MM.1S (cell line): ENCODE data around the gene MIEF1.

Experiments
- DNase-seq: peaks from one replicate; pipeline ENCODE4 v3.0.0-alpha.2; 2015
- H2AFZ ChIP-seq: fragments of 300-600 bp; sonication (generic); 2 replicates; pipeline ENCODE4 v1.6.0; 2016; ENCODE audit warnings: antibody characterized with exemption, low read length
- H3F3A ChIP-seq: fragments of 300-600 bp; sonication (generic); 2 replicates; pipeline ENCODE4 v1.6.1; 2016; ENCODE audit warnings: mild to moderate bottlenecking, antibody characterized with exemption, low read length, moderate library complexity, mixed read lengths; ENCODE audit not compliant: insufficient read depth
- H3K27ac ChIP-seq: fragments of 300-600 bp; sonication (generic); 2 replicates; pipeline ENCODE4 v1.5.1; 2016; ENCODE audit warnings: mild to moderate bottlenecking, low read length
- H3K27me3 ChIP-seq: fragments of 300-600 bp; sonication (generic); replicated peaks from 2 replicates; pipeline ENCODE4 v1.6.0; 2016; ENCODE audit warnings: low read length; ENCODE audit not compliant: insufficient read depth
- H3K36me3 ChIP-seq: fragments of 300-600 bp; sonication (generic); replicated peaks from 2 replicates; pipeline ENCODE4 v1.6.1; 2016; ENCODE audit warnings: mild to moderate bottlenecking, low read length, mixed read lengths; ENCODE audit not compliant: insufficient read depth
- H3K4me1 ChIP-seq: fragments of 300-600 bp; sonication (generic); 2 replicates; pipeline ENCODE4 v1.6.1; 2016; ENCODE audit warnings: low read length, mixed read lengths
- H3K4me2 ChIP-seq: fragments of 300-600 bp; sonication (generic); 2 replicates; pipeline ENCODE4 v1.6.0; 2016; ENCODE audit warnings: low read depth, low read length
- H3K4me3 ChIP-seq: fragments of 300-600 bp; sonication (generic); 2 replicates; pipeline ENCODE4 v1.5.1; 2016; ENCODE audit warnings: low read length, mixed read lengths
- H3K79me2 ChIP-seq: fragments of 300-600 bp; sonication (generic); 2 replicates; pipeline ENCODE4 v1.6.1; 2016; ENCODE audit warnings: mixed run types, low read length, mixed read lengths
- H3K9ac ChIP-seq: fragments of 300-600 bp; sonication (generic); 2 replicates; pipeline ENCODE4 v1.6.1; 2016; ENCODE audit warnings: low read length, mixed read lengths
- H3K9me2 ChIP-seq: fragments of 300-600 bp; sonication (generic); replicated peaks from 2 replicates; pipeline ENCODE4 v1.6.1; 2016; ENCODE audit warnings: mild to moderate bottlenecking, low read length, mixed read lengths; ENCODE audit not compliant: insufficient read depth
- H3K9me3 ChIP-seq: fragments of 300-600 bp; sonication (generic); replicated peaks from 2 replicates; pipeline ENCODE4 v1.6.1; 2016; ENCODE audit warnings: mild to moderate bottlenecking, low read length, mixed read lengths; ENCODE audit not compliant: insufficient read depth
- H4K20me1 ChIP-seq: fragments of 300-600 bp; sonication (generic); 2 replicates; pipeline ENCODE4 v1.6.1; 2016; ENCODE audit warnings: mild to moderate bottlenecking, low read length, moderate library complexity, mixed read lengths; ENCODE audit not compliant: insufficient read depth
- EZH2 ChIP-seq: fragments of 300-600 bp; sonication (generic); optimal IDR thresholded peaks from 2 replicates; pipeline ENCODE3; 2017; ENCODE audit warnings: low read depth, mild to moderate bottlenecking, antibody characterized with exemption, low read length, mixed read lengths
- EZH2phosphoT487 ChIP-seq: fragments of 300-600 bp; sonication (generic); IDR thresholded peaks from 2 replicates; pipeline ENCODE4 v1.6.1; 2018; ENCODE audit warnings: antibody characterized with exemption, low read length
- TF ChIP-seq, protein P1 (sequence below): fragments of 300-600 bp; sonication (generic); IDR thresholded peaks from 2 replicates; pipeline ENCODE4 v1.5.1; 2016; ENCODE audit warnings: antibody characterized with exemption, low read length, mixed read lengths

The MIEF1 gene

DNA sequence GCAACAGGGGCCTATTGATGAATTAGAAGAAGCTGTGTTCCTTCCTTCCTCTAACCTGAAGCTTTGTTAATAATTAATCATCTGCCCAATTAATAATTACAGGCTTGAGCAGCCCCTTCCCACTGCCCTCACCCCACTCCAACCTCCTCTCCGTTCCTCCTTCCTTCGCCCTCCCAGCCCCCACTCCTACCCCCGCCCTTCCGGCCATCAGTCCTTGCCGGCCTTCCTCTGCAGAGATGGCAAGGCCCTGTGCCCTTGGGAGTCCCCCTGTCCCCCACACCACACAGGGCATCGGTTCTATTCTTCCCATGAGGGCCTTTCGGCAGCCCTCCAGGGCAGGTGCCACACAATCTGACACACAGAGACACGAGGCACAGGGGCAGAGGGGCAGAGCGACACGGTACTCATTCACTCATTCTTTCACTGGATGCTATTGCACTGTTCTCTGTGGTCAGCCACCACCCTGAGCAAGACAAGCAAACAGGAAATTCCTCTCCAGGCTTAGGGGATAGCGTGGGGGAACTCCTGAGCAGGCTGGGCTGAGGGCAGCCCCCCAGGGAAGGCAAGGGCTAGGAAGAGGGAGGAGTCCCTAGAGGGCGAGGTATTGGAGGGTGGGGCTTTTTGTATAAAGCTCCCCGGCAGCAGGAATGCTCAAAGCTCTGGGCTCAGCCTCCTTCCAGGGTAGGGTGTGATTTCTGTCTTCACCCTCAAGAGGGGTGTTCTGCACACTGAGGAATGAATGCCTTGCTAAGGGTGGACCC is 30.5 kb upstream of the MIEF1 start:
- H3K4me1 ChIP-seq, result peaks cover 49% of the 10 kb centered on the region
- H3K9me3 ChIP-seq, result no peaks in the 10 kb centered on the region
- no peaks in the 10 kb centered on the region for H4K20me1 ChIP-seq
- peaks cover 45% of the 10 kb centered on the region for H3F3A ChIP-seq
- peak overlapping the region; percentile 71 for H3K9ac ChIP-seq
- TF ChIP-seq EZH2 (no peak), EZH2phosphoT487 (no peak)
- TF ChIP-seq, protein P1, sequence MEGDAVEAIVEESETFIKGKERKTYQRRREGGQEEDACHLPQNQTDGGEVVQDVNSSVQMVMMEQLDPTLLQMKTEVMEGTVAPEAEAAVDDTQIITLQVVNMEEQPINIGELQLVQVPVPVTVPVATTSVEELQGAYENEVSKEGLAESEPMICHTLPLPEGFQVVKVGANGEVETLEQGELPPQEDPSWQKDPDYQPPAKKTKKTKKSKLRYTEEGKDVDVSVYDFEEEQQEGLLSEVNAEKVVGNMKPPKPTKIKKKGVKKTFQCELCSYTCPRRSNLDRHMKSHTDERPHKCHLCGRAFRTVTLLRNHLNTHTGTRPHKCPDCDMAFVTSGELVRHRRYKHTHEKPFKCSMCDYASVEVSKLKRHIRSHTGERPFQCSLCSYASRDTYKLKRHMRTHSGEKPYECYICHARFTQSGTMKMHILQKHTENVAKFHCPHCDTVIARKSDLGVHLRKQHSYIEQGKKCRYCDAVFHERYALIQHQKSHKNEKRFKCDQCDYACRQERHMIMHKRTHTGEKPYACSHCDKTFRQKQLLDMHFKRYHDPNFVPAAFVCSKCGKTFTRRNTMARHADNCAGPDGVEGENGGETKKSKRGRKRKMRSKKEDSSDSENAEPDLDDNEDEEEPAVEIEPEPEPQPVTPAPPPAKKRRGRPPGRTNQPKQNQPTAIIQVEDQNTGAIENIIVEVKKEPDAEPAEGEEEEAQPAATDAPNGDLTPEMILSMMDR, result no peak; the same call in 1 of the 2 replicates
- H3K9me2 ChIP-seq, result no peaks in the 10 kb centered on the region
- peak; percentile 70 for DNase-seq
- H3K36me3 ChIP-seq, result no peaks in the 10 kb centered on the region
- peak overlapping the region; percentile 93 for H3K27ac ChIP-seq
- peak overlapping the region; percentile 84 for H3K4me2 ChIP-seq
- peaks cover 79% of the 10 kb centered on the region for H3K79me2 ChIP-seq
- H3K27me3 ChIP-seq, result no peaks in the 10 kb centered on the region
- peak overlapping the region; percentile 66 for H3K4me3 ChIP-seq
- no peak overlapping the region for H2AFZ ChIP-seq

- no peak for TF ChIP-seq EZH2phosphoT487
- TF ChIP-seq, protein P1, result no peak
- no peak for TF ChIP-seq EZH2
- Histone ChIP-seq H3K4me2 (peak overlapping the region; percentile 84), H3F3A (peaks cover 32% of the 10 kb centered on the region), H3K4me1 (peaks cover 41% of the 10 kb centered on the region), H3K27me3 (no peaks in the 10 kb centered on the region), H3K4me3 (peak overlapping the region; percentile 66), H3K36me3 (peaks cover 3% of the 10 kb centered on the region; the same call in 1 of the 2 replicates), H3K27ac (peak overlapping the region; percentile 93), H2AFZ (no peak overlapping the region), H4K20me1 (no peaks in the 10 kb centered on the region), H3K9me3 (no peaks in the 10 kb centered on the region), H3K79me2 (peaks cover 86% of the 10 kb centered on the region), H3K9ac (peak overlapping the region; percentile 71), H3K9me2 (no peaks in the 10 kb centered on the region)
- peak; percentile 89 for DNase-seq
These were observed 29.2 kb upstream of the MIEF1 start for GRCh38 chr22:39472570-39473556.

- H3K9me3 ChIP-seq, result no peaks in the 10 kb centered on the region
- H3K9ac ChIP-seq, result no peak overlapping the region
- H3K9me2 ChIP-seq, result no peaks in the 10 kb centered on the region
- peaks cover 3% of the 10 kb centered on the region; the same call in 1 of the 2 replicates for H3K36me3 ChIP-seq
- no peak for DNase-seq
- no peak for TF ChIP-seq EZH2phosphoT487
- TF ChIP-seq, protein P1, result no peak
- no peak for TF ChIP-seq EZH2
- no peaks in the 10 kb centered on the region for H3K27me3 ChIP-seq
- H3K4me3 ChIP-seq, result no peak overlapping the region
- no peaks in the 10 kb centered on the region for H4K20me1 ChIP-seq
- no peak overlapping the region for H2AFZ ChIP-seq
- H3K4me2 ChIP-seq, result peak overlapping the region; percentile 84; the same call in 1 of the 2 replicates
- peaks cover 32% of the 10 kb centered on the region for H3K4me1 ChIP-seq
- H3K79me2 ChIP-seq, result peaks cover 86% of the 10 kb centered on the region
- peaks cover 27% of the 10 kb centered on the region for H3F3A ChIP-seq
- no peak overlapping the region for H3K27ac ChIP-seq
These were observed 28.2 kb upstream of the MIEF1 start for GRCh38 chr22:39473851-39474250.
